Activated naive CD4-positive, alpha-beta T cell treated with anti-CD3 and anti-CD28 coated beads, Interleukin-2, amount 50 U/mL, for 24 hours (primary cell): ENCODE measurements around the gene SMG6.
"Not testable (repeated sequence)": the region's sequence is repeated elsewhere in the genome, so short reads cannot be mapped to it uniquely, and the experiment has no call there.

ENCODE experiments used
- H3K27ac Mint-ChIP-seq: one replicate; pipeline ENCODE4 v1.8.0; 2021; ENCODE audit warnings: mild to moderate bottlenecking, mixed read lengths
- H3K27me3 Mint-ChIP-seq: one replicate; pipeline ENCODE4 v1.8.0; 2021; ENCODE audit warnings: mixed read lengths
- H3K36me3 Mint-ChIP-seq: one replicate; pipeline ENCODE4 v1.8.0; 2021; ENCODE audit warnings: mixed read lengths
- H3K4me1 Mint-ChIP-seq: one replicate; pipeline ENCODE4 v1.8.0; 2021; ENCODE audit warnings: mixed read lengths
- H3K4me3 Mint-ChIP-seq: one replicate; pipeline ENCODE4 v1.8.0; 2021; ENCODE audit warnings: mild to moderate bottlenecking, mixed read lengths
- H3K9me3 Mint-ChIP-seq: one replicate; pipeline ENCODE4 v1.8.0; 2021; ENCODE audit warnings: mixed read lengths

Gene SMG6

GRCh38 chr17:2279707-2280106, 23.9 kb downstream of the SMG6 start:
- H3K4me3 Mint-ChIP-seq: no peak overlapping the region

GRCh38 chr17:2277429-2278170, 26.0 kb downstream of the SMG6 start:
- peaks cover 29% of the 10 kb centered on the region for H3K36me3 Mint-ChIP-seq
- no peak overlapping the region for H3K4me3 Mint-ChIP-seq
- no peaks in the 10 kb centered on the region for H3K27me3 Mint-ChIP-seq
- peaks cover 65% of the 10 kb centered on the region for H3K4me1 Mint-ChIP-seq
- H3K9me3 Mint-ChIP-seq: no peaks in the 10 kb centered on the region
- no peak overlapping the region for H3K27ac Mint-ChIP-seq

More at GRCh38 chr17:2279707-2280106, 23.9 kb downstream of the SMG6 start:
- Mint-ChIP-seq H3K36me3 (peaks cover 24% of the 10 kb centered on the region), H3K9me3 (no peaks in the 10 kb centered on the region), H3K27ac (peak overlapping the region; percentile 79), H3K27me3 (no peaks in the 10 kb centered on the region), H3K4me1 (peaks cover 57% of the 10 kb centered on the region)

- Mint-ChIP-seq H3K36me3 (peaks cover 25% of the 10 kb centered on the region), H3K9me3 (no peaks in the 10 kb centered on the region), H3K27me3 (no peaks in the 10 kb centered on the region), H3K4me3 (no peak overlapping the region), H3K27ac (peak overlapping the region; percentile 61), H3K4me1 (peaks cover 63% of the 10 kb centered on the region)
These were observed 27.9 kb downstream of the SMG6 start for GRCh38 chr17:2275722-2276121.

GRCh38 chr17:2274414-2274813, 29.2 kb downstream of the SMG6 start:
- no peak overlapping the region for H3K4me3 Mint-ChIP-seq
- peaks cover 68% of the 10 kb centered on the region for H3K4me1 Mint-ChIP-seq
- H3K9me3 Mint-ChIP-seq: no peaks in the 10 kb centered on the region
- H3K36me3 Mint-ChIP-seq: peaks cover 24% of the 10 kb centered on the region
- no peak overlapping the region for H3K27ac Mint-ChIP-seq
- no peaks in the 10 kb centered on the region for H3K27me3 Mint-ChIP-seq

- peak overlapping the region; percentile 61 for H3K4me3 Mint-ChIP-seq
- H3K4me1 Mint-ChIP-seq: peaks cover 65% of the 10 kb centered on the region
- peaks cover 15% of the 10 kb centered on the region for H3K36me3 Mint-ChIP-seq
- no peaks in the 10 kb centered on the region for H3K9me3 Mint-ChIP-seq
- no peaks in the 10 kb centered on the region for H3K27me3 Mint-ChIP-seq
- peak overlapping the region; percentile 92 for H3K27ac Mint-ChIP-seq
These were observed 31.4 kb downstream of the SMG6 start for GRCh38 chr17:2271985-2272702.

GRCh38 chr17:2267354-2267753, 36.2 kb downstream of the SMG6 start:
- Mint-ChIP-seq H3K9me3 (no peaks in the 10 kb centered on the region), H3K36me3 (peaks cover 12% of the 10 kb centered on the region), H3K27me3 (no peaks in the 10 kb centered on the region), H3K4me1 (peaks cover 81% of the 10 kb centered on the region), H3K27ac (peak overlapping the region; percentile 99), H3K4me3 (peak overlapping the region; percentile 73)

GRCh38 chr17:2266865-2267228, 36.7 kb downstream of the SMG6 start:
- Mint-ChIP-seq H3K4me1 (peaks cover 81% of the 10 kb centered on the region), H3K27me3 (no peaks in the 10 kb centered on the region), H3K4me3 (peak overlapping the region; percentile 73), H3K9me3 (no peaks in the 10 kb centered on the region), H3K36me3 (peaks cover 8% of the 10 kb centered on the region), H3K27ac (peak overlapping the region; percentile 99)

GRCh38 chr17:2266045-2266864, 37.3 kb downstream of the SMG6 start:
- Mint-ChIP-seq H3K27ac (peak overlapping the region; percentile 99), H3K4me1 (peaks cover 85% of the 10 kb centered on the region), H3K27me3 (no peaks in the 10 kb centered on the region), H3K9me3 (no peaks in the 10 kb centered on the region), H3K36me3 (peaks cover 12% of the 10 kb centered on the region), H3K4me3 (peak overlapping the region; percentile 73)

GRCh38 chr17:2265166-2265565, 38.4 kb downstream of the SMG6 start:
- not testable (repeated sequence) for H3K36me3 Mint-ChIP-seq, H3K27me3 Mint-ChIP-seq, H3K9me3 Mint-ChIP-seq
- Mint-ChIP-seq H3K4me1 (peaks cover 84% of the 10 kb centered on the region), H3K27ac (peak overlapping the region; percentile 99), H3K4me3 (peak overlapping the region; percentile 73)

GRCh38 chr17:2264067-2264860, 39.3 kb downstream of the SMG6 start:
- peaks cover 12% of the 10 kb centered on the region for H3K36me3 Mint-ChIP-seq
- peaks cover 84% of the 10 kb centered on the region for H3K4me1 Mint-ChIP-seq
- H3K4me3 Mint-ChIP-seq: peak overlapping the region; percentile 73
- no peaks in the 10 kb centered on the region for H3K27me3 Mint-ChIP-seq
- H3K9me3 Mint-ChIP-seq: no peaks in the 10 kb centered on the region
- peak overlapping the region; percentile 99 for H3K27ac Mint-ChIP-seq

GRCh38 chr17:2263183-2264066, 40.2 kb downstream of the SMG6 start:
- Mint-ChIP-seq H3K9me3 (no peaks in the 10 kb centered on the region), H3K27ac (peak overlapping the region; percentile 99), H3K4me1 (peaks cover 90% of the 10 kb centered on the region), H3K36me3 (peaks cover 12% of the 10 kb centered on the region), H3K27me3 (no peaks in the 10 kb centered on the region), H3K4me3 (peak overlapping the region; percentile 73)

- Mint-ChIP-seq H3K4me1 (peaks cover 91% of the 10 kb centered on the region), H3K4me3 (peak overlapping the region; percentile 55), H3K27me3 (no peaks in the 10 kb centered on the region), H3K9me3 (no peaks in the 10 kb centered on the region), H3K27ac (peak overlapping the region; percentile 75), H3K36me3 (peaks cover 12% of the 10 kb centered on the region)
These were observed 41.4 kb downstream of the SMG6 start for GRCh38 chr17:2262135-2262587.

- peak overlapping the region; percentile 72 for H3K4me3 Mint-ChIP-seq
- peak overlapping the region; percentile 93 for H3K27ac Mint-ChIP-seq
- H3K4me1 Mint-ChIP-seq: peaks cover 77% of the 10 kb centered on the region
- no peaks in the 10 kb centered on the region for H3K27me3 Mint-ChIP-seq
- H3K9me3 Mint-ChIP-seq: no peaks in the 10 kb centered on the region
- H3K36me3 Mint-ChIP-seq: peaks cover 14% of the 10 kb centered on the region
These were observed 43.6 kb downstream of the SMG6 start for GRCh38 chr17:2259769-2260536.

- Mint-ChIP-seq H3K36me3 (peaks cover 17% of the 10 kb centered on the region), H3K27ac (peak overlapping the region; percentile 93), H3K4me3 (peak overlapping the region; percentile 72), H3K4me1 (peaks cover 77% of the 10 kb centered on the region)
- H3K9me3 Mint-ChIP-seq, H3K27me3 Mint-ChIP-seq: not testable (repeated sequence)
These were observed 44.8 kb downstream of the SMG6 start for GRCh38 chr17:2258830-2259229.
